ENCODE data around the gene CAPN12.

GRCh38 chr19:38725469-38726283, 18.6 kb downstream of the CAPN12 start:
- TF ChIP-seq CTCF (IDR thresholded peaks at IDR 0.05) (no peak), POLR2A (IDR thresholded peaks at IDR 0.05) (no peak), EP300 (IDR thresholded peaks at IDR 0.05) (no peak)
